HL-60 (cell line): Measurements from ENCODE around the gene GIPC1.
"Not testable (repeated sequence)": the region's sequence is repeated elsewhere in the genome, so short reads cannot be mapped to it uniquely, and the experiment has no call there.

Experiments used
- DNase-seq, 2 experiments: peaks; one replicate each; pipeline ENCODE4 v3.0.0-alpha.2; 2010 to 2020; ENCODE audit warnings: low read depth in 1 of 2, low spot score in 1 of 2
- H3K27ac ChIP-seq: fragments of 250-450 bp; sonication (Bioruptor Pico); replicated peaks from 2 replicates; pipeline ENCODE4 v1.5.1; 2020; ENCODE audit warnings: mild to moderate bottlenecking, moderate library complexity
- H3K27me3 ChIP-seq: fragments of 250-450 bp; sonication (Bioruptor Pico); 2 replicates; pipeline ENCODE4 v1.5.1; 2021; ENCODE audit warnings: mild to moderate bottlenecking, moderate library complexity; ENCODE audit not compliant: insufficient read depth, poor library complexity, severe bottlenecking
- H3K4me3 ChIP-seq: replicated peaks from 2 replicates; pipeline ENCODE4 v1.5.1; 2011; ENCODE audit warnings: mild to moderate bottlenecking, control low read depth, low read length; ENCODE audit not compliant: insufficient read depth
- GABPA ChIP-seq: IDR thresholded peaks from 2 replicates; pipeline ENCODE4 v1.6.1; 2012; ENCODE audit warnings: low read depth
- POLR2AphosphoS5 ChIP-seq: IDR thresholded peaks from 2 replicates; pipeline ENCODE4 v1.6.1; 2012; ENCODE audit warnings: low read depth
- SPI1 ChIP-seq: IDR thresholded peaks from 2 replicates; pipeline ENCODE4 v1.6.1; 2012; ENCODE audit warnings: low read depth, mild to moderate bottlenecking, borderline replicate concordance
- TF ChIP-seq, protein P1 (sequence below): IDR thresholded peaks from one replicate; pipeline ENCODE4 v1.5.1; 2011; ENCODE audit warnings: low read length, control low read depth, inconsistent platforms; ENCODE audit not compliant: insufficient read depth
- TF ChIP-seq, protein P2 (sequence below): IDR thresholded peaks from 2 replicates; pipeline ENCODE4 v1.6.1; 2012; ENCODE audit warnings: low read depth; ENCODE audit not compliant: insufficient replicate concordance

The GIPC1 gene

DNA sequence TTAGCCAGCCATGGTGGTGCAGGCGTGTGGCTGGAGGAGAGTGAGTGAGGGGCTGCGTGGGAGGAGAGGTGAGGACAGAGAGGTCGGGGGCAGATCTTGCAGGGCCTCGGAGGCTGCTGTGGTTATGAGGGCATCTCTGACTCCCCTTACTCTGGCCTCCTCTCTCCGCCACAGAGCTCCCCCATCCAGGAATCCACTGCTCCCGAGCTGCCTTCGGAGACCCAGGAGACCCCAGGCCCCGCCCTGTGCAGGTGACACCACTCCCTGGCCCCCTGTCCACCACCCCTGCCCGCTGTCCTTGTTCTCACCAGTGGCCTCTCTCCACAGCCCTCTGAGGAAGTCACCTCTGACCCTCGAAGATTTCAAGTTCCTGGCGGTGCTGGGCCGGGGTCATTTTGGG is 28.5 kb downstream of the GIPC1 start:
- DNase-seq, result no peak

DNA sequence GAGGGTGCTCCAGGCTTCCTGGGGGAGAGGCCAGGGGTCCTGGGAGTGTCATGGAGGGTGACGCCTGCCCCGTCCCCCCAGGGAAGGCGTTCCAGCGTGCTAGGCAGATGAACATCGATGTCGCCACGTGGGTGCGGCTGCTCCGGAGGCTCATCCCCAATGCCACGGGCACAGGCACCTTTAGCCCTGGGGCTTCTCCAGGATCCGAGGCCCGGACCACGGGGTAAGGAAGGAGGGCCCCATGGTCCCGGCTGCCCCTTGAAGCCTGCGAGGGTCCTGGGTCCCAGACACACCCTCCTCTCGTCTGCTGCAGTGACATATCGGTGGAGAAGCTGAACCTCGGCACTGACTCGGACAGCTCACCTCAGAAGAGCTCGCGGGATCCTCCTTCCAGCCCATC is 32.2 kb downstream of the GIPC1 start:
- TF ChIP-seq, protein P1, sequence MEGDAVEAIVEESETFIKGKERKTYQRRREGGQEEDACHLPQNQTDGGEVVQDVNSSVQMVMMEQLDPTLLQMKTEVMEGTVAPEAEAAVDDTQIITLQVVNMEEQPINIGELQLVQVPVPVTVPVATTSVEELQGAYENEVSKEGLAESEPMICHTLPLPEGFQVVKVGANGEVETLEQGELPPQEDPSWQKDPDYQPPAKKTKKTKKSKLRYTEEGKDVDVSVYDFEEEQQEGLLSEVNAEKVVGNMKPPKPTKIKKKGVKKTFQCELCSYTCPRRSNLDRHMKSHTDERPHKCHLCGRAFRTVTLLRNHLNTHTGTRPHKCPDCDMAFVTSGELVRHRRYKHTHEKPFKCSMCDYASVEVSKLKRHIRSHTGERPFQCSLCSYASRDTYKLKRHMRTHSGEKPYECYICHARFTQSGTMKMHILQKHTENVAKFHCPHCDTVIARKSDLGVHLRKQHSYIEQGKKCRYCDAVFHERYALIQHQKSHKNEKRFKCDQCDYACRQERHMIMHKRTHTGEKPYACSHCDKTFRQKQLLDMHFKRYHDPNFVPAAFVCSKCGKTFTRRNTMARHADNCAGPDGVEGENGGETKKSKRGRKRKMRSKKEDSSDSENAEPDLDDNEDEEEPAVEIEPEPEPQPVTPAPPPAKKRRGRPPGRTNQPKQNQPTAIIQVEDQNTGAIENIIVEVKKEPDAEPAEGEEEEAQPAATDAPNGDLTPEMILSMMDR, result no peak
- no peak for TF ChIP-seq GABPA
- no peak for TF ChIP-seq POLR2AphosphoS5
- TF ChIP-seq, protein P2, sequence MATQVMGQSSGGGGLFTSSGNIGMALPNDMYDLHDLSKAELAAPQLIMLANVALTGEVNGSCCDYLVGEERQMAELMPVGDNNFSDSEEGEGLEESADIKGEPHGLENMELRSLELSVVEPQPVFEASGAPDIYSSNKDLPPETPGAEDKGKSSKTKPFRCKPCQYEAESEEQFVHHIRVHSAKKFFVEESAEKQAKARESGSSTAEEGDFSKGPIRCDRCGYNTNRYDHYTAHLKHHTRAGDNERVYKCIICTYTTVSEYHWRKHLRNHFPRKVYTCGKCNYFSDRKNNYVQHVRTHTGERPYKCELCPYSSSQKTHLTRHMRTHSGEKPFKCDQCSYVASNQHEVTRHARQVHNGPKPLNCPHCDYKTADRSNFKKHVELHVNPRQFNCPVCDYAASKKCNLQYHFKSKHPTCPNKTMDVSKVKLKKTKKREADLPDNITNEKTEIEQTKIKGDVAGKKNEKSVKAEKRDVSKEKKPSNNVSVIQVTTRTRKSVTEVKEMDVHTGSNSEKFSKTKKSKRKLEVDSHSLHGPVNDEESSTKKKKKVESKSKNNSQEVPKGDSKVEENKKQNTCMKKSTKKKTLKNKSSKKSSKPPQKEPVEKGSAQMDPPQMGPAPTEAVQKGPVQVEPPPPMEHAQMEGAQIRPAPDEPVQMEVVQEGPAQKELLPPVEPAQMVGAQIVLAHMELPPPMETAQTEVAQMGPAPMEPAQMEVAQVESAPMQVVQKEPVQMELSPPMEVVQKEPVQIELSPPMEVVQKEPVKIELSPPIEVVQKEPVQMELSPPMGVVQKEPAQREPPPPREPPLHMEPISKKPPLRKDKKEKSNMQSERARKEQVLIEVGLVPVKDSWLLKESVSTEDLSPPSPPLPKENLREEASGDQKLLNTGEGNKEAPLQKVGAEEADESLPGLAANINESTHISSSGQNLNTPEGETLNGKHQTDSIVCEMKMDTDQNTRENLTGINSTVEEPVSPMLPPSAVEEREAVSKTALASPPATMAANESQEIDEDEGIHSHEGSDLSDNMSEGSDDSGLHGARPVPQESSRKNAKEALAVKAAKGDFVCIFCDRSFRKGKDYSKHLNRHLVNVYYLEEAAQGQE, result no peak
- no peak for TF ChIP-seq SPI1
- Histone ChIP-seq H3K4me3 (no peak overlapping the region), H3K27ac (no peak overlapping the region), H3K27me3 (no peaks in the 10 kb centered on the region)
- DNase-seq, result no peak

More for the DNA sequence above, 28.5 kb downstream of the GIPC1 start:
- Histone ChIP-seq H3K27ac (no peak overlapping the region), H3K4me3 (no peak overlapping the region), H3K27me3 (peaks cover 2% of the 10 kb centered on the region)
- TF ChIP-seq GABPA (no peak), POLR2AphosphoS5 (no peak), SPI1 (no peak)
- TF ChIP-seq, protein P2, result no peak
- TF ChIP-seq, protein P1, result no peak

DNA sequence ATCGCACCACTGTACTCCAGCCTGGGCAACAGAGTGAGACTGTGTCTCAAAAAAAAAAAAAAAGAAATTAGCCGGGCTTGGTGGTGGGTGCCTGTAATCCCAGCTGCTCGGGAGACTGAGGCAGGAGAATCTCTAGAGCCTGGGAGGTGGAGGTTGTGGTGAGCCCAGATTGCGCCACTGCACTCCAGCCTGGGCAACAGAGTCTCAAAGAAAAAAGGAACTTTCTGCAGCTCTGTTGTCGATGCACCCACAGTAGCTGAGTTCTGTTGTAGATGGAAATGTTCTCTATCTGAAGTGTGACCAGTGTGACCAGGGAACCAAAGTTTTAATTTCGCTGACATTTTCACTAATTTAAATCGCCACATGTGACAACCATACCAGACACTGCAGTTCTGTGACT is 33.5 kb downstream of the GIPC1 start:
- not testable (repeated sequence) for H3K4me3 ChIP-seq, H3K27ac ChIP-seq, H3K27me3 ChIP-seq
- peak in 1 of 2 experiments; percentile 65 for DNase-seq

DNA sequence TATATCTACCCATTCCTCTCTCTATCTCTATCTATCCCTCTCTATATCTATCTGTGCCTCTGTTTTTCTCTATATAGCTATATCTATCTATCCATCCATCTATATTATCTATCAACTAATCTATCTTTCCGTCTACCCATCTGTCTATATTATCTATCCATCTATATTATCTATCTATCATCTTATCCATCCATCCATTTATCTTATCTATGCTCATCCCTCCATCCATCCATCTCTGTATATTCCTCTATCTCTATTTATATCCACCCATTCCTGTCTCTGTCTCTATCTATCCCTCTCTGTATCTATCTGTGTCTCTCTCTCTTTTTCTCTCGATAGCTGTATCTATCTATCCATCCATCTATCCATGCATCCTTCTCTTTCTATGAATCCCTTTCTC is 35.0 kb downstream of the GIPC1 start:
- TF ChIP-seq, protein P2, result no peak
- no peak for TF ChIP-seq POLR2AphosphoS5
- TF ChIP-seq GABPA, result no peak
- TF ChIP-seq, protein P1, result no peak
- no peak for TF ChIP-seq SPI1

More for the DNA sequence above, 35.0 kb downstream of the GIPC1 start:
- Histone ChIP-seq H3K4me3 (no peak overlapping the region), H3K27ac (no peak overlapping the region), H3K27me3 (no peaks in the 10 kb centered on the region)
- DNase-seq, result no peak
